T-cell (primary cell): Measurements from ENCODE around the gene KIAA1328. TPM values are rescaled to one million over a fixed set of nuclear protein-coding genes. Genes with fewer than 3 reads are reported as not detected.

Experiments used
- ATAC-seq, 4 experiments: fragments of 200-7000 bp in 3 of 4; fragments of 150-1000 bp in 1 of 4; cut with Tn5 transposase; replicated peaks in 1 of 4; 1 replicate in 3 of 4; 2 replicates in 1 of 4; pipeline ENCODE4 v1.10.0; 2021; ENCODE audit warnings: moderate library complexity in 3 of 4, mild to moderate bottlenecking in 2 of 4, moderate number of reproducible peaks in 1 of 4
- CTCF ChIA-PET, 2 donors: fragments of 300-600 bp; sonication (Branson Sonifier 250); formaldehyde crosslinking; loops; one replicate each; lab custom pipeline; 2022; ENCODE audit warnings: antibody characterized with exemption in 2 of 2; lab: Charles Lee
- POLR2A ChIA-PET, 2 donors: fragments of 300-600 bp; sonication (Branson Sonifier 250); formaldehyde crosslinking; loops; one replicate each; lab custom pipeline; 2022; ENCODE audit warnings: antibody characterized with exemption in 2 of 2; lab: Charles Lee
- DNase-seq, 35 experiments: peaks; one replicate each; pipeline versions ENCODE4 v3.0.0 to v3.0.0-alpha.2; 2013 to 2023
- H3K27ac ChIP-seq: one replicate; pipeline ENCODE4 v1.5.1; 2013; ENCODE audit warnings: low read length
- H3K27me3 ChIP-seq, 2 experiments: replicated peaks in 1 of 2; 1 replicate in 1 of 2; 2 replicates in 1 of 2; pipeline versions ENCODE4 v1.6.1 to v1.7.0; 2013; ENCODE audit warnings: low read length in 1 of 2, mixed read lengths in 1 of 2; ENCODE audit not compliant: control insufficient read depth in 2 of 2, insufficient read depth in 2 of 2; ENCODE audit errors: extremely low read depth in 1 of 2
- H3K36me3 ChIP-seq, 2 donors: 1 replicate in 1 of 2; 2 replicates in 1 of 2; pipeline versions ENCODE4 v1.6.1 to v1.7.0; 2013; ENCODE audit warnings: low read length in 1 of 2; ENCODE audit not compliant: control insufficient read depth in 2 of 2, insufficient read depth in 1 of 2; ENCODE audit errors: extremely low read depth in 1 of 2
- H3K4me1 ChIP-seq, 2 experiments: 1 replicate in 1 of 2; 2 replicates in 1 of 2; pipeline versions ENCODE4 v1.6.1 to v1.7.0; 2013; ENCODE audit warnings: low read length in 2 of 2, mixed read lengths in 1 of 2; ENCODE audit not compliant: insufficient read depth in 2 of 2, control insufficient read depth in 1 of 2; ENCODE audit errors: extremely low read depth in 1 of 2
- H3K4me3 ChIP-seq, 2 donors: 1 replicate in 1 of 2; 2 replicates in 1 of 2; pipeline versions ENCODE4 v1.5.1 to v1.7.0; 2013; ENCODE audit warnings: mild to moderate bottlenecking in 2 of 2, low read length in 1 of 2, moderate library complexity in 1 of 2; ENCODE audit not compliant: control insufficient read depth in 1 of 2; ENCODE audit errors: extremely low read depth in 1 of 2
- H3K9me3 ChIP-seq: 2 replicates; pipeline ENCODE4 v1.7.0; 2013
- H3K27ac Mint-ChIP-seq, 2 donors: one replicate each; pipeline ENCODE4 v1.8.0; 2020 to 2021; ENCODE audit warnings: mild to moderate bottlenecking in 2 of 2, mixed read lengths in 2 of 2
- H3K27me3 Mint-ChIP-seq, 2 donors: one replicate each; pipeline ENCODE4 v1.8.0; 2021 to 2022; ENCODE audit warnings: mixed read lengths in 2 of 2
- H3K36me3 Mint-ChIP-seq: one replicate; pipeline ENCODE4 v1.8.0; 2021; ENCODE audit warnings: mixed read lengths
- H3K4me1 Mint-ChIP-seq, 3 donors: one replicate each; pipeline ENCODE4 v1.8.0; 2020 to 2022; ENCODE audit warnings: mixed read lengths in 3 of 3, mild to moderate bottlenecking in 1 of 3
- H3K4me3 Mint-ChIP-seq, 3 donors: one replicate each; pipeline ENCODE4 v1.8.0; 2020 to 2022; ENCODE audit warnings: mild to moderate bottlenecking in 3 of 3, mixed read lengths in 3 of 3, moderate library complexity in 3 of 3
- H3K9me3 Mint-ChIP-seq, 3 donors: one replicate each; pipeline ENCODE4 v1.8.0; 2020 to 2022; ENCODE audit warnings: mixed read lengths in 3 of 3
- WGBS: methylation state at CpG from one replicate; pipeline ENCODE4 v1.1.5; 2013; ENCODE audit warnings: missing lambda C conversion rate; ENCODE audit not compliant: insufficient coverage; 5-methylcytosine and 5-hydroxymethylcytosine counted together
- total RNA-seq, 35 experiments: library from RNA in 6 of 35; stranded (reverse) in 6 of 35; fragments of 120-200 nt in 1 of 35; gene quantifications; one replicate each; pipeline versions ENCODE4 v1.2.1 to v1.2.4 and lab custom pipeline; 2013 to 2026

KIAA1328 gene
- total RNA-seq, 5 donors from 2014 or later (not counting 1 experiment from before 2014, with no cell fraction given) = 10.0 to 17.0 (median 11.5) TPM

GRCh38 chr18:36953047-36953446 lies 124.1 kb downstream of the KIAA1328 start:
- no peaks in the 10 kb centered on the region for H3K27me3 Mint-ChIP-seq
- ATAC-seq = no peak
- Histone ChIP-seq H3K36me3 (no peaks in the 10 kb centered on the region), H3K27ac (no peak overlapping the region), H3K4me1 (no peaks in the 10 kb centered on the region), H3K9me3 (no peaks in the 10 kb centered on the region), H3K27me3 (no peaks in the 10 kb centered on the region), H3K4me3 (no peak overlapping the region)
- WGBS = no CpG with 5 or more reads among the region's 1 CpG
- peaks cover 0 to 7% (median 2%) of the 10 kb centered on the region in 3 donors for H3K9me3 Mint-ChIP-seq
- CTCF ChIA-PET = no interaction called here
- POLR2A ChIA-PET = no interaction called here
- H3K4me1 Mint-ChIP-seq = no peaks in the 10 kb centered on the region
- H3K36me3 Mint-ChIP-seq = peaks cover 24% of the 10 kb centered on the region
- no peak for DNase-seq
- H3K27ac Mint-ChIP-seq = no peak overlapping the region
- H3K4me3 Mint-ChIP-seq = no peak overlapping the region

- Mint-ChIP-seq H3K4me3 (no peak overlapping the region), H3K9me3 (peaks cover 14 to 27% (median 15%) of the 10 kb centered on the region in 3 donors), H3K27ac (no peak overlapping the region), H3K27me3 (no peaks in the 10 kb centered on the region), H3K4me1 (no peaks in the 10 kb centered on the region), H3K36me3 (peaks cover 88% of the 10 kb centered on the region)
- no peak overlapping the region for H3K4me3 ChIP-seq
- no peak overlapping the region for H3K27ac ChIP-seq
- DNase-seq (no peak), ATAC-seq (no peak)
- peaks cover 0 to 5% of the 10 kb centered on the region in 2 donors for H3K36me3 ChIP-seq
- ChIA-PET CTCF (no interaction called here), POLR2A (no interaction called here)
- 95% methylated on average over 8 of the region's 9 CpGs for WGBS
- H3K9me3 ChIP-seq = no peaks in the 10 kb centered on the region
- no peaks in the 10 kb centered on the region for H3K27me3 ChIP-seq
- H3K4me1 ChIP-seq = no peaks in the 10 kb centered on the region
These were observed 131.1 kb downstream of the KIAA1328 start for GRCh38 chr18:36960038-36960437.

GRCh38 chr18:36963464-36963863 lies 134.5 kb downstream of the KIAA1328 start:
- ChIA-PET CTCF (no interaction called here), POLR2A (no interaction called here)
- Mint-ChIP-seq H3K9me3 (peaks cover 28 to 45% (median 29%) of the 10 kb centered on the region in 3 donors), H3K4me3 (no peak overlapping the region), H3K36me3 (peaks cover 83% of the 10 kb centered on the region), H3K27me3 (no peaks in the 10 kb centered on the region), H3K27ac (no peak overlapping the region), H3K4me1 (no peaks in the 10 kb centered on the region)
- no CpG with 5 or more reads among the region's 2 CpGs for WGBS
- no peak for ATAC-seq
- no peak for DNase-seq
- Histone ChIP-seq H3K27ac (no peak overlapping the region), H3K4me3 (no peak overlapping the region), H3K4me1 (no peaks in the 10 kb centered on the region), H3K36me3 (peaks cover 0 to 5% of the 10 kb centered on the region in 2 donors), H3K27me3 (no peaks in the 10 kb centered on the region), H3K9me3 (peaks cover 3% of the 10 kb centered on the region)

GRCh38 chr18:36974686-36975085 lies 145.8 kb downstream of the KIAA1328 start:
- H3K4me1 Mint-ChIP-seq = no peaks in the 10 kb centered on the region
- peaks cover 64% of the 10 kb centered on the region for H3K36me3 Mint-ChIP-seq
- no peaks in the 10 kb centered on the region for H3K4me1 ChIP-seq
- H3K27me3 ChIP-seq = no peaks in the 10 kb centered on the region
- no peak overlapping the region for H3K4me3 ChIP-seq
- ATAC-seq (no peak), DNase-seq (no peak)
- ChIA-PET POLR2A (interaction anchor here in 1 of 2 donors (0.6 kb wide), 1 partner anchor 36 kb away, joined by 3 read pairs; no protein-coding TSS in a partner anchor), CTCF (no interaction called here)
- no peak overlapping the region for H3K4me3 Mint-ChIP-seq
- no peak overlapping the region for H3K27ac Mint-ChIP-seq
- peaks cover 16 to 44% (median 18%) of the 10 kb centered on the region in 3 donors for H3K9me3 Mint-ChIP-seq
- no peaks in the 10 kb centered on the region for H3K36me3 ChIP-seq
- WGBS = 100% methylated on average over 1 of the region's 3 CpGs
- no peaks in the 10 kb centered on the region for H3K27me3 Mint-ChIP-seq
- H3K27ac ChIP-seq = no peak overlapping the region
- H3K9me3 ChIP-seq = no peaks in the 10 kb centered on the region

GRCh38 chr18:36977121-36977520 lies 148.2 kb downstream of the KIAA1328 start:
- Mint-ChIP-seq H3K27me3 (no peaks in the 10 kb centered on the region), H3K4me1 (no peaks in the 10 kb centered on the region), H3K4me3 (no peak overlapping the region), H3K27ac (no peak overlapping the region), H3K9me3 (peaks cover 5 to 27% (median 13%) of the 10 kb centered on the region in 3 donors), H3K36me3 (peaks cover 69% of the 10 kb centered on the region)
- Histone ChIP-seq H3K4me3 (no peak overlapping the region), H3K9me3 (no peaks in the 10 kb centered on the region), H3K36me3 (no peaks in the 10 kb centered on the region), H3K27ac (no peak overlapping the region), H3K27me3 (no peaks in the 10 kb centered on the region), H3K4me1 (no peaks in the 10 kb centered on the region)
- ChIA-PET POLR2A (no interaction called here), CTCF (no interaction called here)
- ATAC-seq = no peak
- WGBS = 100% methylated on average over 2 of the region's 2 CpGs
- no peak for DNase-seq

- Mint-ChIP-seq H3K9me3 (peaks cover 8 to 40% (median 21%) of the 10 kb centered on the region in 3 donors), H3K36me3 (peaks cover 67% of the 10 kb centered on the region), H3K27me3 (no peaks in the 10 kb centered on the region), H3K4me1 (no peaks in the 10 kb centered on the region), H3K27ac (no peak overlapping the region), H3K4me3 (no peak overlapping the region)
- H3K9me3 ChIP-seq = no peaks in the 10 kb centered on the region
- no peak for DNase-seq
- no peaks in the 10 kb centered on the region for H3K27me3 ChIP-seq
- ChIA-PET CTCF (no interaction called here), POLR2A (no interaction called here)
- no peak overlapping the region for H3K4me3 ChIP-seq
- H3K36me3 ChIP-seq = no peaks in the 10 kb centered on the region
- H3K27ac ChIP-seq = no peak overlapping the region
- H3K4me1 ChIP-seq = no peaks in the 10 kb centered on the region
- no peak for ATAC-seq
These were observed 164.1 kb downstream of the KIAA1328 start for GRCh38 chr18:36993068-36993467.

GRCh38 chr18:37006742-37007141 lies 177.8 kb downstream of the KIAA1328 start:
- H3K4me3 Mint-ChIP-seq = no peak overlapping the region
- CTCF ChIA-PET = no interaction called here

More at GRCh38 chr18:37006742-37007141, 177.8 kb downstream of the KIAA1328 start:
- no peak for DNase-seq
- no peak overlapping the region for H3K4me3 ChIP-seq
- H3K4me1 Mint-ChIP-seq = no peaks in the 10 kb centered on the region
- H3K36me3 Mint-ChIP-seq = peaks cover 40% of the 10 kb centered on the region
- H3K9me3 Mint-ChIP-seq = peaks cover 25 to 36% (median 30%) of the 10 kb centered on the region in 3 donors
- ATAC-seq = no peak
- H3K36me3 ChIP-seq = no peaks in the 10 kb centered on the region
- no peak overlapping the region for H3K27ac ChIP-seq
- H3K4me1 ChIP-seq = no peaks in the 10 kb centered on the region
- POLR2A ChIA-PET = interaction anchor here in 1 of 2 donors (0.6 kb wide), 1 partner anchor 112 kb away, joined by 3 read pairs; no protein-coding TSS in a partner anchor
- H3K9me3 ChIP-seq = no peaks in the 10 kb centered on the region
- H3K27me3 ChIP-seq = no peaks in the 10 kb centered on the region
- no peaks in the 10 kb centered on the region for H3K27me3 Mint-ChIP-seq
- H3K27ac Mint-ChIP-seq = no peak overlapping the region
